GM18907 (cell line): Measurements from ENCODE around the gene FAF2.
"Not testable (repeated sequence)": the region's sequence is repeated elsewhere in the genome, so short reads cannot be mapped to it uniquely, and the experiment has no call there.

Experiments used
- ATAC-seq: cut with Tn5 transposase; IDR thresholded peaks from one replicate; pipeline ENCODE4 v1.9.1; 2021; ENCODE audit warnings: mild to moderate bottlenecking, moderate library complexity; ENCODE audit not compliant: unreplicated experiment

FAF2 gene

DNA sequence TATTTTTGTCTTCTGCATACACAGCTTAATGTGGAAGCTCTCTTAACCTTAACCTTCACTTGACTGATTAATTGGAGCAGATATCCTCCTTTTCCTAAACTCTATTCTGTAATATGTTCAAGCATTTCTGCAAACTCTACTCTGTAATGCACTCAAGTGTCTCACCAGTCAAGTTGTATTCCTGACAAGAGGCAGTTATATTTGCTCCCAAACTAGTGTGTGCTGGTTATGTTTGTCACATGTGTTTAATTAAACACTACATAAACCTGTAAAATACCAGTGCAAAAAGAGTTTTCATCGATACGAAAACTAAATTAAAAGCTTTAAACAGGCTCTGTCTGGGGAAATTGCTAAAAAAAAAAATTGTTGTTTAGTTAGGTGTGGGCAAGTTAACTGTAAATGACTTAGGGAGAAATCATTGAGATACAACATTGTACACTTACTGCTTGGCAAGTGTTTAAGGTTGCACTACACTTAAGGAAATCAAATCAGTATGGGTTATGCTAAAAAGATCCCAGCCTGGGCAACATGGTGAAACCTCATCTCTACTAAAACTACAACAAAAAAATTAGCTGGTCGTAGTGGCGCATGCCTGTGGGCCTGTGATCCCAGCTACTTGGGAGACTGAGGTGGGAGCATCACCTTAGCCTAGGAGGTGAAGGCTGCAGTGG, 6.7 kb downstream of the FAF2 start:
- no peak for ATAC-seq

DNA sequence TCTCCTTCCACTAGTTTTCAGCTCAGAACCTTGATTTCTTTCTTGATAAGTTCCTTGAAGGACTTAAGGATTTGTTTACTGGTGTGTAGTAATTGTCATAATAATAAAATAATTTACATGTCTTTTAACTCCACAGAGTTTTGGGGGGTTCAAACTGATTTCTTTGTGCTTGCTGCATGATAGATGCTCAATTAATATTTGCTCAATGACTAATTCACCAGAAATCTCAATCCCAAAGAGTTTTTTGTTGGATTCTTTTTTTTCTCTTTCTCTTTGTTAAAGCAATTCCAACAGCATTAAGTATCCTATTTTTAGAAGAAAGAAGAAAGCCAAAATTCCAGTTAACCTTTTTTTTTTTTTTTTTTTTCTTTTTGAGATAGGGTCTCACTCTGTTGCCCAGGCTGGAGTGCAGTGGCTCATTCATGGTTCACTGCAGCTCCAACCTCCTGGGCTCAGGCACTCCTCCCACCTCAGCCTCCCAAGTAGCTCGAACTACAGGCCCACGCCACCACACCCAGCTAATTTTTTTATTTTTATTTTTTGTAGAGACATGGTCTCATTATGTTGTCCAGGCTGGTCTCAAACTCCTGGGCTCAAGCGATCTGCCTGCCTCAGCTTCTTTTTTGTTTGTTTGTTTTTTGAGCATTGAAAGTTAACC, 10.8 kb downstream of the FAF2 start:
- ATAC-seq: no peak

DNA sequence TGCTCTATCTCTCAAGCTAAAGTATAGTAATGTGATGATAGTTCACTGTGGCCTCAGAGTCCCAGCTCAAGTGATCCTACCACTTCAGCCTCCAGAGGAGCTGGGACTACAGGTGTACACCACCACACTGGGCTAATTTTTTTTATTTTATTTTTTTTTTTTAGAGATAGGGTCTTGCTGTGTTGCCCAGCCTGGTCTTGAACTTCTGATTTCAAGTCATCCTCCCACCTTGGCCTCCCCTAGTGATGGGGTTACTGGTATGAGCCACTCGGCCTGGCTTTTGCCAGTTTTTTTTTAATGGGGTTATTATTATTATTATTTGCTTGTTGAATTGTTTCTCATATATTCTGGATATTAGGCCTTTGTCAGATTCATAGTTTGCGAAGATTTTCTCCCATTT, 13.2 kb downstream of the FAF2 start:
- ATAC-seq: no peak

DNA sequence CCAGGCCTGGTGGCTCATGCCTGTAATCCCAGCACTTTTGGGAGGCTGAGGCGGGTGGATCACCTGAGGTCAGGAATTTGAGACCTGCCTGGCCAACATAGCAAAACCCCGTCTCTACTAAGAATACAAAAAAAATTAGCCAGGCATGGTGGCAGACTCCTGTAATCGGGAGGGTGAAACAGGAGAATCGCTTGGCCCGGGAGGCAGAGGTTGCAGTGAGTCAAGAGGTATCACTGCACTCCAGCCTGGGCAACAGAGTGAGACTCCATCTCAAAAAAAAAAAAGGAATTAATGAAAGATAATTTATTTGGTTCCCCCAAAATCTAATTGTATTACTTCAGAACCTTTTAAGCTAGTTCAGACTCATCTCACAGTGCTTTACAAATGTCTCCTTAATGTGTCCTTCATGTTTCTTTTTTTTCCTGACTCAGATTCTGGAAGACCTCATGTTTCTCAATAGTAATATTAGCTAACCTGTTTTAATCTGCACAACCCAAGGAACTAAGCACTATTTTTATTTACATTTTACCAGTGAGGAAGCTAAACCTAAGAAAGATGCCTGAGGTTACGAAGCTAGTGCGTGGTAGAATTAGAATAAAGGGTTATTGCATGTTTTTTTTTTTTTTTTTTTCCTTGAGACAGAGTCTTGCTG, 15.1 kb downstream of the FAF2 start:
- ATAC-seq: no peak

DNA sequence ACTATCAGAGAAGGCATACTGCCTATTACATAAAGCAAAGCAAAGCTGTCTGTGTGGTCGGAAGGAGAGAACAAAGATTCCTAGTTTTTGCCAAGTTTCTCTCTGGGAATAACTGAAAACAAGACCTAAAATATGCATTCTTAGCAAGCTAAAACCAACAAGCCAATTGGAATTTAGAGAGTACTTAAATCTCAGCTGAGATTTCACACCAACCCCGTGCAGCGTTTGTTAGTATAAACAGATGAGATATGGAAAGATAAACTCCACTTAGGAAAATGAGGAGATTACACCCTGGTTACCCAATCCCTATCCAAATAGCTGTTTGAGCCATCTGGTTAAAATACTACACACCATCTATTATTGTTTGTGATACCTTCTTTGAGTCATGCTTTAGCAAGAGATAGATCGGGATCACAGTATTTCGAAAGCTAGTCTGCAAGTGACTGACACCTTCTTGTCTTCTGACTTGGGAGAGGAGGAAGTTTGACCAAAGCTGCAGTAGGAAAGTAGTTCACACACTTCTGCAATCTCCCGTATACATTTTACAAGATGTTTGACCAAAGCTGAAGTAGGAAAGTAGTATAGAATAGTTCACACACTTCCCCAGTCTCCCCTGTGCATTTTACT, 18.2 kb downstream of the FAF2 start:
- ATAC-seq: no peak

DNA sequence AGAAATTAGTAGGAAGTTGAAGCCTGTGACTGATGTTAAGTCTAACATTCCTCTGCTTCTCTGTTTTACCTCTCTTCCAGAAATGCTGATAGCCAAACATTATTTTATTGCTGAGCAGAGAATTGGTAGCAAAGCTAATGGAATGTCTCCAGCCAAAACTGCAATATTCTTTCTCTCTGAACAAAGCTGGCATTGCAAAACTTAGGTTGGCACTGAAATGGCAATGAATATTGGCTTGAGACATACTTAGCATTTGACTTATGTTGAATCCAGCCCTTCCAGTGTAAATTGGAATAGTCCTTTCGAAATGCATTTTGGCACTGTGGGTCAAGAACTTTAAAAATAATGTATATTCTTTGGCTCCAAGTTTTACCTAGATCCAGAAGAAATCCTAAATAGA, 21.1 kb downstream of the FAF2 start:
- ATAC-seq: no peak

DNA sequence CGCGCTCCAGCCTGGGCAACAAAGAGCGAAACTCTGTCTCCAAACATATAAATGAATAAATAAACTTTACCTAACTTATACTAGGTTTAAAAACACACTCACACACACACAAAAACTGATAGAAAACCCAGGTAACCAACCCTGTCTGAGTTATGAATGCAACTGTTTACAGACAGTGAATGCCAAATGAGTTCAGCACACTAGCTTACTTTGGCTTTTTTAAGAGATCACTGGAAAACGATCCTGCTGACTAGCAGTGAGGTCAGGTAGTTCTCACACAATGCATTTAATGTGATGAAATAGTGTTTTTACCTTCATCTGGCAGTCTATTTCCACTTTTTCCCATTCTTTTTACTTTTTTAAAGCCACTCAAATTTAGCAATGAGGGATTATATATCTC, 22.4 kb downstream of the FAF2 start:
- ATAC-seq: no peak

DNA sequence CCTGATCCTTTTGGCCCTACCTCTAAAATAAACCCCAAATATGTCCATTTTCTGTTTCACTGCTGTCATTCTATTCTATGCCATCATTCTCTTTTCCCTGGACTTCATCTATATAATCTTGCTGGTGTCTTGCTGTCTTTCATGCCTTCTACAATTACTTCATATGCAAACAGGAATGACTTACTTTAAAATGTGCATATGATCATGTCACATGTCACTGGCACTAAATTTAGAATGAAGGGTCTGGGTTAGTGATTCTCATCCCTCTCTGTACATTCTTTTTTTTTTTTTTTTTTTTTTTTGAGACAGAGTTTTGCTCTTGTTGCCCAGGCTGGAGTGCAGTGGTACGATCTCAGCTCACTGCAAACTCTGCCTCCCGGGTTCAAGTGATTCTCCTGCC, 22.9 kb downstream of the FAF2 start:
- ATAC-seq: no peak

DNA sequence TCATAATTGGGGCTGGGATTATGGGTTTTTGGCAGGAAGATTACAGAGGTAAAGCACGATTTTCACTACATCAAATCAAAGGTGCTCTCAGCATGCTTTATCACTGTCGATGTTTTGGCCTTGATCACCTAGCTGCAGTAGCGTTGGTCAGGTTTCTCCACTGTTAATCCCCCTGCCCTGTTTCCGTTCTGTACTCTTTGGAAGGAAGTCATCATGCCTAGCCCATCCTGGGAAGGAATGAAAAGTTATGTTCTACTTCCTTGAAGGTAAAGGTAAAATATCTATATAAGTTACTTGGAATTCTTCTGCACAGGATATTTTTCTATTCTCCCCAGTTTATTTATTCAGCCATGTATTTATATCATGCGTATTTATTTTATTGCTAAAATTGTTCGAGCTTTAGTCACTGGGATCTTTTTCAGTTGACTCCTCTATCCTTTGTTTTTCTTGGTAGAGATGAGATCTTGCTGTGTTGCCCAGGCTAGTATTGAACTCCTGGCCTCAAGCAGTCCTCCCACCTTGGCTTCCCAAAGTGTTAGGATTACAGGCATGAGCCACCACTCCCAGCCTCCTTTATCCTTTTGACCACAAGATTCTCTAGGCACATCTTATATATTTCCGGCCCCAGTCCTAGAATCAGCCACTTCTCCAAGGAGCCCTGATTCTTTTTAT, 25.3 kb downstream of the FAF2 start:
- ATAC-seq: no peak

DNA sequence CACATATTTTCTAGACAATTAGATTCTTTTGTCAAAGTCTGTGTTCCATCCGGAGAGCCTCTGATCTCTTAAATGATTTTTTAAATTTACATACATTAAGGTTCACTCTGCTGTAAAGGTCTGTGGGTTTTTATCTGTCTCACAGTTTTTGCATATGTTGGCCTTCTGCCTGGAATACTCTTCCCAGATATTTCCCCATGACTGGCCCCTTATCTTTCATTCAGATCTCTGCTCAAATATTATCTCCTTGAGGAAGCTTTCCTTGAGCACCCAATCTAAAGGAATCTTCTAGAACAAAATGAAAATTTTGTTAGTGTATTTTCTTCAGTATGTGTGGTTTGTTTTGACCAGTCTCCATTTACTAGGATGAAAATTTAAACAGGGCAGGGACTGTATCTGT, 26.3 kb downstream of the FAF2 start:
- no peak for ATAC-seq

DNA sequence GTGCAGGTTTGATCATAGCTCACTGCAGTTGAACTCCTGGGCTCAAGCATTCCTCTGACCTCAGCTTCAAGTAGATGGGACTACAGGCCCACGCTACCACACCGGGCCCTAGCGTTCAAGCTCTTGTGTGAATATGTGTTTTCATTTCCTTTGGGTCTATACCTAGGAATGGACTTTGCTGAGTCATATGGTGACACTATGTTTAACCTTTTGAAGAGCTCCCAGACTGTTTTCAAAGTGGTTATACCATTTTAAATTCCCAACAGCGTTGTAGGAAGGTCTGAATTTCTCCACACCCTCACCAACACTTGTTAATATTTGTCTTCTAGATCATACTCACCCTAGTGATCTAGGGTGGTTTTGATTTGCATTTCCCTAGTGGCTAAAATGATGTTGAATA, 33.5 kb downstream of the FAF2 start:
- no peak for ATAC-seq

DNA sequence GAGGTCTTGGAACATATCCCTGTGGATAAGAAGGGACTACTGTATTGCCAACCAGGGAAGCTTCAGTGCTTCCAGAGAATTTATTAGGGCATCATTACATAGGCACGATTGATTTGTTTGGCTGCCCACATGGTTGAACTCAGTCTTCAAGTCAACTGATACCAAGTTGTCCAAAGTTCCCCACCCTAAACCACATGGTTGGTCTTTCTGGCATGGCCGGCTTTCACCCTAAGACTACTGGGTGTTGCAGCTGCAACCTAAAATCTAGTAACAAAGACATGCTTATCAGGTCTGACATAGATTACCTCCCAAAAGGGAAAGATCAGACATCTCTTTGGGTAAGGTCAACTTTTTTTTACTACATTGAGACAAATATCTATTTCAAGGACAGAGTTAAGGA, 37.0 kb downstream of the FAF2 start:
- no peak for ATAC-seq

DNA sequence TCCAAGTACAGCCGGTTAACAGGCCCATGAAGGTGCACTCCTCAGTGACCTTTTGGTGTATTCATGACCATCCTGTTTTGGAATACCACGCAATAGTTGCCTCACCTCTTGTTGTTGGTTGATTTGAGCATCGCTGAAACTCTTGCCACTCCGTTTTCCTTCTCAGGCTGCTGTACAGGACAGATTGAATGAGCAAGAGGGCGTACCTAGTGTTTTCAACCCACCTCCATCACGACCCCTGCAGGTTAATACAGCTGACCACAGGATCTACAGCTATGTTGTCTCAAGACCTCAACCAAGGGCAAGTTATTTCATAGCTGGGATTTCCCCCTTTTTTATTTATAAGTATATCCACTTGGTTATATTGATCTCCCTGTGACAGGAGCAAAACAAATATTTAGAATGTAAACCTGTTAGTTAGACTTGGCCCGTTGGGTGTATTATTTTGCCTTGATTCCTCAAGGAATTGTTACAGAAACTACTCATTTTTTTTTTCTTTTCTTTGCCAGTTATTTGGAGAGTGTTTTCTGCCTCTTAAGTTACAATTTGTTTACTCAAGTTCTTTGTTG, 38.1 kb downstream of the FAF2 start:
- no peak for ATAC-seq

DNA sequence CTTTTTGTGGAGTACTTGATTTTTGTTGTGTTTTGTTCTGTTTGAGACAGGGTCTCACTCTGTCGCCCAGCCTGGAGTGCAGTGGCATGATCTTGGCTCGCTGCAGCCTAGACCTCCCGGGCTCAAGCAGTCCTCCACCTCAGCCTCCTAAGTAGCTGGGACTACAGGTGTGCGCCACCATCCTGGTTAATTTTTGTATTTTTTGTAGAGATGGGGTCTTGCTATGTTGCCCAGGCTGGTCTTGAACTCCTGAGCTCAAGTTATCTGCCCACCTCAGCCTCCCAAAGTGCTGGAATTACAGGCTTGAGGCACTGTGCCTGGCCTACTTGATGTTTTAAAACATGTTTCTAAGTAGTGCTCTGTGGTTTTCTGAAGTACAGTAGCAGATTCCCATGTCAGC, 39.0 kb downstream of the FAF2 start:
- ATAC-seq: not testable (repeated sequence)

DNA sequence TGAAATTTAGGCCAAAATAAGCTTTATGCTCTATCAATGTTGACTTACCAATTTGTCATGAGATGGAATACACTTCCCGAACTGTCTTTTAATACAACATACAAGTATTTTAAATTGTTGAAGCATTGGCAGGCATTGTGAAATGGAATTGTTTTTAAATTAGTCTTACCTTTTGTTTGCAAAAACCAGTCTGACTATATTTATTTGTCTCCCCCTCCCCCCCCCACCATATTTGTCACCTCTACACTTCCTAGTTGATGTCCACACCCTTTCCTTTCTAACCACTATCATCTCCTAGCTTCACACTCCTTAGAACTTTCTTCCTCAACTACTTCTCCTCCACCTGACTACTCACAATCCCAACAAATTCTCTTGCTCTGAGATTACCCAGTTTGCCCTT, 40.9 kb downstream of the FAF2 start:
- ATAC-seq: no peak

DNA sequence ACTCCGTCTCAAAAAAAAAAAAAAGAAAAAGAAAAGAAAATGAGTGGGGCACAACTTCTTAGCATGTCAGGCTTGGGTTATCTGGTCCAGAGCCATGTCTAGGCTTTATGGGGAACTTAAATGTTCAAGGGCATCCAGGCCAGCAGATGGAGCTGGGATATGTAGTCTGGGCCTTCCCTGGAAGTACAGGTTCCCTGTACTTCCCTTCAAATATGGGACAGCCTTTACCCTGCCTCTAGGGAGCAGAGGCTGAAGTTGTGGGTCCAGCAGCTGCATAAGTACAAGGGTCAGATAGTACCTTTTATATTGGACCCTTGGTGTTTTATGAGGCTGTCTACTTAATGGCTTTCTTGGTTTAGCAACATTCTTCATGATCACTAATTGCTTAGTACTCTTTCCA, 42.1 kb downstream of the FAF2 start:
- ATAC-seq: no peak

DNA sequence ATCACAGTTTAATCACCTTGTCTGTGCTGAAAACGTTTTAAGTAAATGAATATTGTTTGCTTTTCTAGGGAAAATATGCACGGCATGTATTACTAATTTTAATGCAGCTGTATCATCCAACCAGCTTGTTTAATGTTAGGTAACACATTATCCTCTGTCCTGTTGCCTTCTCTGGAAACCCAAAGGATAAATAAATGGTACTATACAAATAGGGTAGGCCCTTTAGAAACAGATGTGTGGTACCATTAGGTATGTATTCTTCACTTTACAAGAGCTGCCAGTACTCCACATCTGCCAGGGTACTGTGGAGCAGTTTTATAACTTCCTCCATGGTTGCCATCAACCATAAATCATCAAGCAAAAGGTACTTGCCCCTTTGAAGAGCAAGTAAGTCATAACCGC, 42.9 kb downstream of the FAF2 start:
- no peak for ATAC-seq

DNA sequence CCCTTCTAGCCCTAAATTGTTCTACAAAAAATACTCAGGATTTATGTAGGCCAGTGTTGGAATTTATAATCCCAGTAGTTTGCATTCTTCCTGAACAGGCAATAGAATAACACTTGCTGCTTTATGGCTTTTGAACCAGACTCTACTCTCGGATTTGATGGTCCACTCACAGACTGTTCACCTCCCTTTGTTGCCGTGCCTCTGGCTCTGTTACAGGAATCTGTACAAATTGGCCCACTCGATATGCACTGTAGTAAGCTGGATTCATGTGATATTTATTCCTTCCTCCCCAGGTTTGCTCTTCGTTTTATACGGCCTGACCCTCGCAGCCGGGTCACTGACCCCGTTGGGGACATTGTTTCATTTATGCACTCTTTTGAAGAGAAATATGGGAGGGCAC, 43.7 kb downstream of the FAF2 start:
- ATAC-seq: no peak

DNA sequence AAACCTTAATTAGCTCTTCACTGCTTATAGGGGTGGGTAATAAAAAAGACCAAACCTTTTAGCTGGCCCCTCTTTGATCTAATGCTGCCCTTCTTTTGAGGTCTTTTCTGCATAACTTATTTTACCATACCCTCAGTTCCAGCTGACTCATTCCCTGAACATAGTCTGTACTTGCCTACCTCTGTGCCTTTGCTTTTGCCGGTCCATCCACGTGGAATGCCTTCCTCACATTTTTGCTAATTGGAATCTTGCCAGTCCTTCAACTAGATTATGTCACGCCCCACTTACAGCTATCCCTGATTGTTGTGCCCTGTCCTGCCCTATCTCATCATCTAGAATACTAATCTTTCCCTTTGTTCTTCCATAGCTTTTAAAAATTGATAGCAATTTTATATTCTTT, 44.2 kb downstream of the FAF2 start:
- ATAC-seq: no peak

DNA sequence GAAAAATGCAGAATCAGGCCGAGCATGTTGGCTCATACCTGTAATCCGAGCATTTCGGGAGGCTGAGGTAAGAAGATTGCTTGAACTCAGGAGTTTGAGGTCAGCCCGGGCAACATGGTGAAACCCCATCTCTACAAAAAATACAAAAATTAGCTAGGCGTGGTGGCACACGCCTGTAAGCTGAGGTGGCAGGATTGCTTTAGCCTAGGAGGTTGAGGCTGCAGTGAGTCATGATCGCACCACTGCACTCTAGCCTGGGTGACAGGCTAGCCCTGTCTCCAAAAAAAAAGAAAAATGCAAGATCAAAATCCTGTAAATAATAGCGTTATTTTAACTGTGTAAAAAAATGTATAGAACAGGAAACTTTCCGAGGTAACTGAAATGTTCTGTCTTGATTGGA, 49.7 kb downstream of the FAF2 start:
- ATAC-seq: no peak

DNA sequence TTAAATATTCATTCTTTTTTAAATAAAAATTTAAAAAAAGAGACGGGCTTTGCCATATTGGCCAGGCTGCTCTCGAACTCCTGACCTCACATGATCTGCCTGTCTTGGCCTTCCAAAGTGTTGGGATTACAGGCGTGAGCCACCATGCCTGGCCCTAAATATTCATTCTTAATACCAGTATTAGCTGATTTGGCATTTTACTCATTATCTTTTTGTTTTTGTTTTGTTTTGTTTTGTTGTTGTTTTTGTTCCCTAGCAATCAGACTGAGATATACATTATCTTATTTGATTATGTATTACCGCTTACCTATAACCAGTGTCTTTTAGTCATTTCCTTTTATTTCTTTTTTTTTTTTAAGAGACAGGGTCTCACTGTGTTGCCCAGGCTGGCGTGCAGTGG, 51.1 kb downstream of the FAF2 start:
- ATAC-seq: no peak
